Activated CD8-positive, alpha-beta memory T cell treated with anti-CD3 and anti-CD28 coated beads for 36 hours (primary cell): ENCODE results near the gene EDRF1. TPM values are rescaled to one million over a fixed set of nuclear protein-coding genes. Genes with fewer than 3 reads are reported as not detected.

Experiments
- CTCF ChIA-PET: fragments of 350-600 bp; sonication (Branson Sonifier 250); formaldehyde crosslinking; loops from one replicate; lab custom pipeline; 2021; ENCODE audit warnings: antibody characterized with exemption; lab: Charles Lee
- POLR2A ChIA-PET: fragments of 350-600 bp; sonication (Branson Sonifier 250); formaldehyde crosslinking; loops from one replicate; lab custom pipeline; 2021; ENCODE audit warnings: antibody characterized with exemption; lab: Charles Lee
- total RNA-seq, 2 experiments: library from RNA; stranded (reverse); gene quantifications; one replicate each; pipeline ENCODE4 v1.2.3, GENCODE V29; 2021

The EDRF1 gene
- total RNA-seq, 2 experiments from 2014 or later = 30.2 to 32.2 TPM

DNA sequence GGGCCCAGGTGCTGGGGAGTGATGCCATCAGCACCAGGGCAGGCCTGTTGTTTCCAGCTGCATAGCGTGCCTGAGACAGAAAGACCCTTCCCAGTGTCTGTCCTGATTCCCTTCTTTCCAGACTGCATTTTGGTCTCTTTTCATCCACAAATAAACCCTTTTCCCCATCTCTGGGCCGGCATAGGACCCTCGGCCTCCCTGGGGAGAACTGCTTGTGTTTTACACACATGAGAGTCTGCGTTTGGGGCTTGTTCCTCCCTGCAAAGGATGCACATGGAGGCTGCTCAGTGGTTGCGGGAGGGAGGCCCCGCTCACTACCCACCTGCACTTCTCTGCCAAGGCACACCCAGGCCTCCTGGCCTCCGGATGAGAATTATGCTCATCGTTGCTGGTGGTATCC lies 61.9 kb downstream of the EDRF1 start:
- CTCF ChIA-PET = no interaction called here
- POLR2A ChIA-PET = no interaction called here

GRCh38 chr10:125782054-125782453 lies 62.5 kb downstream of the EDRF1 start:
- POLR2A ChIA-PET = no interaction called here
- CTCF ChIA-PET = no interaction called here

DNA sequence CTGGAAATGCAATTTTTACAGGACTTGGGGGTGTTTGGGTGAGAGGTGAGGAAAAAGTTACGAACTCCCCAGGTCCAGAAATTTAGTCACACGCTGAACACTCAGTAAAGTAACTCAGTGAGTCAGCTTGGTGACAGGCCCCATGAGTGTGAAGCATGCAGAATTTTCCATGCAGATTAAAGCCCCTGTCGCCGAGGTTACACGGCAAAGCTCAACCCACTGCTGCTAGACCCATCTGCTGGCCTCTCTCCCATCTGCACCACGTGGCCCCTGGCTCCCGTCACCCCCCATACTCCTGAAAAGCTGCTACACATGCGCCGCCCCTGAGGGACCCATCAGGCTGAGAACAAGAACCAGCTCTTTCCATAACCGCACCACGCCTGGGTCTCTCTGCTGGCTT lies 63.1 kb downstream of the EDRF1 start:
- CTCF ChIA-PET = no interaction called here
- POLR2A ChIA-PET = no interaction called here

DNA sequence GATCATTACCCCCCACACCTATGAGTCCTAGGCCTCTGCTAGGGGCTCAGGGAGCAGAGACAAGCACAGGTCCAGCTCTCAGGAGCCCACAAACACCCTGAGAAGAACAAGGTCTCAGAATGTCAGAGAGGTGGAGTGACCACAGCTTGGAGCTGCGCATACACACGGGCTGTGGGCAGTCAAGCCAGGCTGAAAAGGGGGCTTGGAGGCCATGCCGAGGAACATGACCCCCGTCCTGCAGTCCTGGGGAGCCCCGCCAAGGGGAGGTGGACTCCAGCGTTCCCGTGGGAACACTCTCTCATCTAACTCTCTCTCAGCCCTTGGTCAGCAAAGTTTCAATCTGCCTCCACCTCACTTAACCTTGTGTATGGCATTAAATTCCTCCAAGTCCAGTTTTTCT lies 63.9 kb downstream of the EDRF1 start:
- ChIA-PET CTCF (interaction anchor here (0.6 kb wide), 1 partner anchor 75 kb away, joined by 3 read pairs; no protein-coding TSS in a partner anchor), POLR2A (no interaction called here)

DNA sequence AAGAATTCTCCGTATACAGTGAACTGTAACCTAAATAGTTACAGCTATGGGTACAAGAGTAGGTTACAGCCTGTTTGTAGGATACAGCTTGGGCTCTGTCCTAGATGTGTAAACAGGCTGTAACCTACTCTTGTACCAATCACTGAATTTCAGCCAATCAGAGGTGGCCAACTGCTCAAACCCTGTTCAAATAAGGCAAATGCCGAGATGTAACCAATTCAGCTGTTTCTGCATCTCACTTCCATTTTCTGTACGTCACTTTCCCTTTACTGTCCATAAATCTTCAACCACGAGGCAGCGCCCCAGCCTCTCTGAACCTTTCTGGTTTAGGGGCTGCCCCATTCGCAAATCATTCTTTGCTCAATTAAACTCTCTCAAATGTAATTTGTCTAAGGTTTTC lies 64.4 kb downstream of the EDRF1 start:
- ChIA-PET POLR2A (no interaction called here), CTCF (no interaction called here)

DNA sequence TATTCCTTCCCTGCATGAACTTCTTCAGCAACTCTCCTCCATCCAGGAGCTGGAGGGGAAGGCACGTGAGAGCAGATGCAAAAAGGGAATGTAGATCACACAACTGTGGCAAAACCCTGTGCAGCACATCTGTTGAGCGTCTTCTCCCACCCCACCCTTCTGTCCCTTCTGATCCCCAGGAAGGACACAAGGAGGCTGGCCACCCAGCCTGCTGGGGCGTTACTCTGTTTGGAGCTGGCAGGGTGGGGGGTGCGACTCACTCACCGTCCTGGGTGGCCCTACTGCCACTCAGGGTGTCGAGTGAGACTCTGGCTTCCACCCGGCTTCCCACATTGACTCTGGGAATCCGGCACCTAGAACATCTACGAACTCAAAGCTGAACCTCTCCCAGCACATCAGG lies 66.3 kb downstream of the EDRF1 start:
- ChIA-PET POLR2A (no interaction called here), CTCF (no interaction called here)

DNA sequence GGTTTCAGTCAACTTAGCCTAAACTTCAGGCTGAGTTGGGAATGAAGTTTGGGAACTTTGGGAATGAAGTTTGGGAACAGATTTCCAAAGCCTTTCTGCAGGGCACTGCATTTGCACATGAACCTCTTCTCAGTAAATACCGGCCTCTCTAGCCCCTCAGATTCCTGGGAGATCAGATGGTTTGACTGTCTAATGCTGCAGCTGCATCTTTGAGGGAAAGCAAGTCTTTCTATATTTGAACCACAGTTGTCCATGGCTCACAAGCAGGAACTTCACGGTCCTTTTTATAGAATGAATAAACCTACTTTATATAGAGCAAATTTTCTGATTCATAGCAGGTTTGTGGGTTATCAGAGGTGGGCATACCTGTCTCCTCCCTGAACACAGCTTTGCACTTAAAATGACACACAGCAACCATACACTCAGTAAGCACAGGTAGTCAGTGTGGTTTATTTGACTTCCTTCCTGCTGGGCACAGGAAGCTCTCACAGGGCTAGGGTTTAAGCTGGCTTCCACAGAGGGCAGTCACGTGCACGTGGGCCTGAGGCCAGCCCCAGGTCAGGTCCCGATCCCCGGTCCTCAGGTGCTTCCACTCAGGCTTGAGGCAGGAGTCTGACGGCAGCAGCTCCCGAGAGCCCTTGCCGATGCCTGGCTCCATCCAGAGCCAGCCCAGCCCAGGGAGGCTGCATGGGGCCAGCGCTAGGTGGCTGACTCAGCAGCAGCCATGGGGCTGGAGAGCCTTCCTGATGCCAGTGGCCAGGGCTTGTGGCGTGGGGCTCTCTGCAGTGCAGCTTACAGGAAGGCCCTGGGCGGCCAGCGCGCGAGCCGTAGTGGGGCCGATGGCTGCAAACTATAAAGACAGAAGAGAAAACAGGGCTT lies 68.9 kb downstream of the EDRF1 start:
- CTCF ChIA-PET = no interaction called here
- POLR2A ChIA-PET = no interaction called here

DNA sequence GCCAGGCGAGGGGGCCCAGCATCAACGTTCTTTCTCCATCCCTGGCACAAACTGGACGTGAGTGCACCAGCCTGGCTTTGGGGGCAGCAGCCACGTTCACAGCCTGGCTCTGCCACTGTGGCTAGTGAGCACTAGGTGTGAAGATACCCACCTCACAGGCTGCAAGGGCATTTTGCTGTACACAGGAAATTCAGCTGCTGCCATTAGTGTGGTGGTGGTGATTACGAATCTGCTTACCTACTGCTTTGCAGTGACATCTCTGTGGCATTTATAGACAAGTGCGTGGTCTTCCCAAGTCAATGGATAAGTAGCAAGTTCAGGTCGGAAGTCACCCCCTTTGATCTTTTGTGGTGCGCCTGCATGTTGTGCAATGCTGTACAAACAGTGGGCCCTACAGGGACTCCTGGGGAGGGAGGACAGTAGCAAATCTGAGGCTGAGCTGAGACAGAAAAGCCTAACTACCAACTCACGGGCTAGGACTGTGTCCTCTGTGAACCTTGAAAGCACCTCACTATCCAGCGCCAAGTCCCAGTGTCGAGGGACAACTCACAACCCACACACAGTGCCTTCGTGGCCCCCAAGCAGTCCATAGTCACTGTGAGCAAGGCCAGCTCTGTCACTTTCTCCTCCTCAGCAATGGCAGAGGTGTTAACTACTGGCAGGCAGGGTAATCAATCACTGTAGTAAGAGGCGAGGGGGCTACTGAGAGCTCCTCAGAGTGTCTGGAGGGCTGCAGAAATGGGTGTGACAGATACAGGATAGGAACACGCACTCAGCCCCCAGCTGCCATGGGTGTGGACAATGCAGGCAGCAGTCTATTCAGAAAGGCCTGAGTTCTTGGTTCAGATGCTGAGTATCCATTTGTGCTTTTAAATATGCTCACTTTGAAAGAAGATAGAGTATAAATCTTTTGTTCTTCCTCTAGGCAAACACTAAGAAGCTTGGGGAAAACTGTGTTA lies 73.1 kb downstream of the EDRF1 start:
- POLR2A ChIA-PET = no interaction called here
- CTCF ChIA-PET = no interaction called here

DNA sequence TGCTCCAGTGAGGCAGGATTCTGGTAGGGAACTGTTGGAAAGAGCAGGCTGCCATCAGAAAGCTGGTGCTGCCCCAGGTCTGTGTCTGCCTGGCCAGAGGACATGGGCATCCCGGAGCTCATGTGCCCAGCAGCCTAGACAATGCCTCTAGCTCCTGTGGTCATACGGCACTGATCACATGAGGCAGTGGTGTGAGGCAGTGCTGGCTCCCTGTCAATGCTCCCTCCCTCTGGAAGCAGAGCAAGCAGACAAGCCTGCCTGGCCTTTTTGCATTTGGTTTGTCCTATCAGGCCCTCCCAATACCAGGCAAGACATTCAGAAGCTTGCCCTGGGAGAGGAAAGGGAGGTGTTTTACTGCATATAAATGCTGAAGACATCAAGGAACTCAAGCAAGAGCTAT lies 75.6 kb downstream of the EDRF1 start:
- CTCF ChIA-PET = no interaction called here
- POLR2A ChIA-PET = no interaction called here

- ChIA-PET CTCF (no interaction called here), POLR2A (no interaction called here)
Observed at GRCh38 chr10:125795637-125796190, 76.2 kb downstream of the EDRF1 start.

DNA sequence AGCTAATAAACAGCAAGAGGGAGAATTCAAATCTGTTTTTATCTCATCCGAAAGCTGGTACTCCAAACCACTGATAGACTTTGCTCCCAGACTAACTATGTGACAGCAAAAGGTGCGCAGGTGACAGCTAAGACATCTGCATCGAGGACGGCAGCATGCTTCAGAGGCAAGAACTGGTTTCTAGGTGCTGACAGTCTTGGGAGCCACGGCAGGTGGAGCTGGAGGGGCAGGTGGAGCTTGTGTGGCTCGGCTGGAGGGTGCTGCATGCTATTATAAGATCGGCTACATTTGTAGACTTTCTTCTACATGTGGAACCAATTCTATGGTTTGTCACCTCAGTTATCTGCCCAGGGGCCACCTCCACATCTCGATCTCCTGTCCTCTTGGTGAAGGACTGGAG lies 77.9 kb downstream of the EDRF1 start:
- ChIA-PET POLR2A (interaction anchor here (0.5 kb wide), 1 partner anchor 72 kb away, joined by 3 read pairs; no protein-coding TSS in a partner anchor), CTCF (no interaction called here)

- ChIA-PET POLR2A (no interaction called here), CTCF (no interaction called here)
Observed at GRCh38 chr10:125797994-125798662, 78.6 kb downstream of the EDRF1 start.

DNA sequence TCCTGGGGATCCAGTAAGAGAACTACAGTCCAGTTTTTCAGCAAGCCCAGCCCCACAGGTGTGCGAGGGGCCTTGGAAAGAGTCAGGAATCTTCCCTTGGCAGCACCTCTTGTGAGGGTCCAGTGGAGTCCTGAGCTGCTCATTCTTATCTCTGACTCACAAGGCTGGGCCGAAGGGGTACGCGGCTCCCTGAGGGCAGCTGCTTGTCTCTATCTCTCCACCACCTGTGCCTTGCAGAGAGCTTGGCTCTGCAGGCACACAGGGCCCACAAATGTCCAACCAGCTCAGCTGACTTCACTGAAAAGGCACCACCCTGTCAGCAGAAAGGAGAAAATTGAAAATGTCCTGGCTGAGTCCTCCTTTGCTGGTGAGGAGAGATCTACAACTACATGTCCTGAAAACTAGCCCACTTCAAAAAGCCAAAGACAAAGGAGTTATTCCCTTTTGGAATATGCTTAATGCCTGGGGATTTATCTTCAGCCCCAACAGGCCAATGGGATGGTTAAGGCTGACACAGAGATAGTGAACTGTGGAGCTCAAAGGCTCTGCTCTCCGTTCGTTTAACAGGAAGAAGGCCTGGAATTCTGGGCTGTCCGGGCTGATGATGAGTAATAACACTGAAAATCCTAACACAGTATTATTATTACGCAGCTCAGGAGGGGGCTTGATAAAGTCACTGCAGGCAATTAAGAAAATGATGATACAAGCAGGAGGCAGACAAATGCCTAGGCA lies 80.1 kb downstream of the EDRF1 start:
- CTCF ChIA-PET = no interaction called here

GRCh38 chr10:125801574-125801973 lies 82.1 kb downstream of the EDRF1 start:
- CTCF ChIA-PET = interaction anchor here (0.6 kb wide), 1 partner anchor 624 kb away, joined by 3 read pairs; no protein-coding TSS in a partner anchor
- POLR2A ChIA-PET = no interaction called here

More for the DNA sequence above, 80.1 kb downstream of the EDRF1 start:
- POLR2A ChIA-PET = no interaction called here

- ChIA-PET POLR2A (no interaction called here), CTCF (no interaction called here)
Observed at GRCh38 chr10:125802131-125802530, 82.6 kb downstream of the EDRF1 start.

DNA sequence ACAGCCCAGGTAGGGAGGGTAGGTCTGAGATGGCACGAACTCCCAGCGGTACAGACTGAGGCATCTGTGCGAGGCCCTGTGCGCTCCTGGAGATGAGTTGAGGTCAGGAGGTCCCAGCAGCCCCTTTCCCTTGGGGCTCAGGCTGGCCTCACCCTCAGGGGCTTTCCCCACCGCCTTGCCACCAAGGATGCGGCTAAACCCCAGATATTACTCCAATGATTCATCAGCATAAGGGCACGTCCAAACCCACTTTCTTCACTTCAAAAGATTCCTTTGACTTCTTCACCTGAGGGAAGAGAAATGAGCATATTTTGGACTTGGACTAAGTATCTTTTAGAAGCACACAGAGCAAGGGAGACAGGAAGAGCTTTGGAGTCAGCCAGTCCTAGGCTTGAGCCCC lies 83.2 kb downstream of the EDRF1 start:
- POLR2A ChIA-PET = no interaction called here
- CTCF ChIA-PET = no interaction called here

DNA sequence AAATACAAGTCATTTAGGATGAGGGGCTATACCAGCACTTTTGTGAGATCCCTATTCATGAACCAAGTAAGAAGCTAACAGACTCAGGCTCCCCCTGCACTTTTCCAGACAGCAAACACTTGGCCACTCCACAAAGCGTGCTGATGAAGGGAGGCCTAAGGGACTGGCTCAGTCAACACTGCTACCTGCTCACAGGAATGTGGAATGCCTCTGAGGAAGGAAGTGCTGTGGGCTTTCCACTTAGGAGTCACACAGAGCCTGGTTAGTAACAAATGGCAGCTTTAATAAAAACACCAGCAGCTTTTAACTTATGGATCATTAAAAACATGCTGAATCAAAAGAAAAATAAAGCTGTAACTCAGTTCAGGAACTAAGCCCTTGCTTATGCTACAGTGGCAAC lies 88.5 kb downstream of the EDRF1 start:
- POLR2A ChIA-PET = interaction anchor here (0.6 kb wide), 1 partner anchor 25 kb away, joined by 3 read pairs; no protein-coding TSS in a partner anchor
- CTCF ChIA-PET = interaction anchor here (0.6 to 0.8 kb wide), 2 partner anchors 20 to 21 kb away, joined by 3 read pairs; no protein-coding TSS in a partner anchor

- ChIA-PET CTCF (no interaction called here), POLR2A (no interaction called here)
Observed at GRCh38 chr10:125811251-125811650, 91.7 kb downstream of the EDRF1 start.
